ENCODE results near the gene PCDH10.

Gene PCDH10, protein sequence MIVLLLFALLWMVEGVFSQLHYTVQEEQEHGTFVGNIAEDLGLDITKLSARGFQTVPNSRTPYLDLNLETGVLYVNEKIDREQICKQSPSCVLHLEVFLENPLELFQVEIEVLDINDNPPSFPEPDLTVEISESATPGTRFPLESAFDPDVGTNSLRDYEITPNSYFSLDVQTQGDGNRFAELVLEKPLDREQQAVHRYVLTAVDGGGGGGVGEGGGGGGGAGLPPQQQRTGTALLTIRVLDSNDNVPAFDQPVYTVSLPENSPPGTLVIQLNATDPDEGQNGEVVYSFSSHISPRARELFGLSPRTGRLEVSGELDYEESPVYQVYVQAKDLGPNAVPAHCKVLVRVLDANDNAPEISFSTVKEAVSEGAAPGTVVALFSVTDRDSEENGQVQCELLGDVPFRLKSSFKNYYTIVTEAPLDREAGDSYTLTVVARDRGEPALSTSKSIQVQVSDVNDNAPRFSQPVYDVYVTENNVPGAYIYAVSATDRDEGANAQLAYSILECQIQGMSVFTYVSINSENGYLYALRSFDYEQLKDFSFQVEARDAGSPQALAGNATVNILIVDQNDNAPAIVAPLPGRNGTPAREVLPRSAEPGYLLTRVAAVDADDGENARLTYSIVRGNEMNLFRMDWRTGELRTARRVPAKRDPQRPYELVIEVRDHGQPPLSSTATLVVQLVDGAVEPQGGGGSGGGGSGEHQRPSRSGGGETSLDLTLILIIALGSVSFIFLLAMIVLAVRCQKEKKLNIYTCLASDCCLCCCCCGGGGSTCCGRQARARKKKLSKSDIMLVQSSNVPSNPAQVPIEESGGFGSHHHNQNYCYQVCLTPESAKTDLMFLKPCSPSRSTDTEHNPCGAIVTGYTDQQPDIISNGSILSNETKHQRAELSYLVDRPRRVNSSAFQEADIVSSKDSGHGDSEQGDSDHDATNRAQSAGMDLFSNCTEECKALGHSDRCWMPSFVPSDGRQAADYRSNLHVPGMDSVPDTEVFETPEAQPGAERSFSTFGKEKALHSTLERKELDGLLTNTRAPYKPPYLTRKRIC

DNA sequence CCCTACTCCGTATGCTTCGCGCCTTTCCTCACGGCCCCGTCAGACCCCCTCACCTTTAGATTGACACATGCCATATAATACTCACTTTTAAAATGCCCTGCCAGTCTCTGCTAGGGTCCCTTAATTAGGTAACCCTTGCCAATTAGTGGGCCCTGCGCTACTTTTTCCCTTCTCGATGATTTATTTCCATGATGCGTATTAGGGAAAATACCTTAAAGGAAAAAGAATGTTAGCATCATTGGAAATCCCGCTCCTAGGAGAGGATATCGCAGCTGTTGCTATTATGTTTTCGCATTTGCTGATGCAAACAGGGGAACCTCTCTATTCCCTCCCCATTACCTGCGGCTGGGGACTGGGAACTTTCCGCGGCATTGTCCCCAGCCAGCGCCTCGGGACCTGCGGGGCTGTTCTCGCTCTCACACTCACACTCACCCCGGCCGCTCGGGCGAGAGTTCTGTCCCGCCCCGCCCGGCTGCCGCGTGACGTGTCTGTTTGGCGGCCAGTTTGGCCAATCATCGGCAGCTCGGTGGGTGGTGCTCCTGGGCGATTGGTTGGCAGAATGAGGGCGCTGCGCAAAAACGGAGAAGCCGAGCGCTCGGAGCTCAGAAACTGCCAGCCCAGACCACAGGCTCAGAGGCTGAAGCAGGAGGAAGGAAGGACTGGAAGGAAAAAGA lies at the start of gene PCDH10:
TSS of gene PCDH10 (plus strand) at position 605 of the 674 bp plus-strand sequence. CDS start 847 bp downstream, outside the sequence.
- DNase-seq = peak; percentile 30

DNA sequence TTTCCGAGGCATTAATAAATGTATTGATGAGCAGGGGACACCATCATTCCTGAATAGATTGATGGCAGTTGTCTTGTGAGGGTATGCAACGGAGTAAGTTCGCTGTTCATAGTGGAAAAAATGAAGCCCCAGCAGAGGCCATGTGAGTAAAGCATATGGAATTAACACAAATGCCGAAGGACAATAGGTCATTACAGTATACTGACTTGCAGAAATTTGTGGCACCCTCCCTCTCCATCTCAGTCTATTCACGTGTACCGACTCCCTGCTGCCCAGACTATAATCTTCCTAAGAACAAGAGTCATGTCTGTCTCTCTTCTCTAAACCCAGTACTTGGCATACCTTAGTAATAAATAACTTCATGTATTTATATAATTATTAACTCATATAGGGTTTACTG lies 47.1 kb upstream of the PCDH10 start:
- no peak for DNase-seq

DNA sequence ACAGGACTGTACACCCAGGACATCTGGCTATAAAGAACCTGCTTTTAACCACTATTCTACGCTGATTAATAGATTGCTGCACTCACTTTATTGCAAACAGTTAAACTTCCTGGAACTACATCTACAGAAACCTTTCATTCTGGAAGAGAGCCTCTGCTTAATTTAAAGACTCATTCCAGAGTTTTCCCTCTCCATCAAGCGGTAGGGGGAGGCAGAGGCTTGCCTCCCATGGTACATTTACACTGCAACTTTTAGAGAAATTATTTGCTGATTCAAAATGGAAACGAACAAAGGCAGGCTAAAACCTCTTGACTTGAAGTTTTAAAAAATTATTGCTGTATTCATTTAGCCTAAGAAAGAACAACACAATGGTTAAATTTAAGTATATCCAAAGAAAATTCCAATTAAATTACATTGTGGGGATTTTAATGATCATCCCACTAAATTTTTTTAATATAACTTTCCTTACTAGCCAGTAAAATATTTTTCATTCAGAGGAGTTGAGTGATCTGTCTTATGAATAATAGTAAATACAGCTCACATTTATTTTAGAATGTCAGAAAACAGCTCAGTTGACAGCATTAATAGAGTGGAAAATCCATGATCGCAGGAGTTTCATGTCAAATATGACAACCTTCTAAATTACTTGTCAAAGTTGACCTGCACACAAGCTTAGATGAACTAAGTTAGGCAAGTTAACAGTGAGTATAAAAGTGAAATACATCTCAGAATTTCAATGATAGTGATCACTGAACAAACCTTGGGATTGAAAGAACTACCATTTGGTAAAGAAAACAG lies 46.3 kb upstream of the PCDH10 start:
- DNase-seq = no peak

DNA sequence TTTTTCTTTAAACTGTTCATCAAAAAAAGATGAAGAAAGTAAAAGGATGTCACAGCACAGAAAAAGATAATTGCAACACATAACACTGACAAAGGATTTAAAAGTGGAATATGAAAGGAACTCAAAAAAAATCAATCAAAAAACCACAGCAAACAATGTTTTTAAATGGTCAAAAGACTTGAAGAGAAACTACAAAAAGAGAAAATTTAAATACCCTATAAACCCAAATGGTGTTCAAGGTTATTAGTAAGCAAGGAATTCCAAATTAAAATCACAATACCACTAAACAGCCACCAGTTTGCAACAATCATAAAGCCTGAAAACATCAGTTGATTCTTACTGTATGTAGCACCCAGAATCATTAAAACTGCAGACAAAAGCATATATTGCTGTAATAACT lies 36.5 kb upstream of the PCDH10 start:
- DNase-seq = no peak

DNA sequence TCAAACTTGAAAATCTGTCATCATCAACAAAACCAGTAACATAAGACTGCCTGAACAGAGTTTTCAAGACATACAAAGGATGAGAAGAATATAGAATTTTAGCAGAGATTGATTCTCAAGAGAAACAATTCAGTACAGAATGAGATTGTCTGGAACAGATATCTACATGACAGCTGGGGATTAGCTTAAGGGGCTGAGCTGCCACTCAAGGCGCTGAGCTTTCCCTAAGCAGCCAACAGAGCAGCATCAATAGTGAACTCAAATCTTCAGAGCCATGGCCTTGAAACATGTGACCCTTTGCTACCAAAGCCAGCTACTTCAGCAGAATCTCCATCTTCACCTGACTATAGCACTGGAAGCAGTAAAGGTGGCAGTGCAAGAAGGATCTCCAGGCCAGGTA lies 24.3 kb upstream of the PCDH10 start:
- no peak for DNase-seq

DNA sequence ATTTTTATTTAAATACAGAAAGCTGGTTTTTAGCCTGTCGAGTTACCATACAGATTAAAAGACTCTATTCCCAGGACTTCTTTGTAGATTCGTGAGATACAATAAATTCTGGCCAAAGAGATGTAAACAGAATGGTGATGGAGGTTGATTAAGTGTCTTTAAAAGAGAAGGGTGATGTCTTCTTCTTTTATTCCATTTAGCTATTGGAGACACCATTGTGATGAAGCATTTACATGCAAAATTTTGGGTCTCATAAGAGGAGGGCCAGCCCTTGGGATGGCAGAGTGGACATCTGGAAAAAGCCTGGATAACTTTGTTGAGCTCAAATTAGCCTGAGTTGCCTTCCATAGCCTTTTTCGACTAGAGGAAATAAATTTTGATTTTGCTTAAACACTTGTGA lies 21.6 kb upstream of the PCDH10 start:
- no peak for DNase-seq

DNA sequence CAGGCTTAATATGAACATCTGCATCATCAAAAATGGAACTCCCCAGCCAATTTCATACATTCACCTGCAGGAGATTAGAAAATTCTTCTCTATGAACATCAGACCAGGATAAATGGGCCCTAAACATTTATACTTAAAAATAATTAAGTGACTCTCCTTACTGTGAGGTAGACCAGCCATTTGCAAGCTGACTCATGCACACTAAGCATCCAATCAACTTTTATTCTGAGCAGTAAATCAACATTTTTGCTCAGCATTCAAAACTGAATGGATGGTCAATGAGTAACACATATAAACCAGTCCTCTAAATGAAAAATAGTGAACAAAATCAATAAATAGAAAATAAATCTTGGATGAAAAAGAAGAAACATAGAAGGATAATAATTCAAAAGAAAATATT lies 19.9 kb upstream of the PCDH10 start:
- DNase-seq = no peak

DNA sequence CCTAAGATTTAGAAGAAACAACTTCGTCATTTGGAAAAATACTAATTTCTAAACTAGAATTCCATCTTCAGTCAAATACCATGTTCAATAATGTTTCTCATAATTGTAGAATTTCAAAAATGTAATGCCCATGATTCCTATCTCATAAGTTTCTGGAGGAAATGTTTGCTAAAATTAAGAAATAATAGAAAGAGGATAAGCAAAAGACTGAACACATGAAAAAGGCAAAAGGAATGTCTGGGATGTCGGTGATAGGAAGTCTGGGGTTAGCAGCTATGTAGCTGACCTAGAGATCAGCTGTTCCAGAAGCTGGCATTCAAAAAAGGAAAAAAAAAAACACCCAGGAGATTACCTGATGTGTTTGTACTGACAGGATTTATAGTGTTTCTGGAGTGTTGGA lies 18.9 kb upstream of the PCDH10 start:
- no peak for DNase-seq

DNA sequence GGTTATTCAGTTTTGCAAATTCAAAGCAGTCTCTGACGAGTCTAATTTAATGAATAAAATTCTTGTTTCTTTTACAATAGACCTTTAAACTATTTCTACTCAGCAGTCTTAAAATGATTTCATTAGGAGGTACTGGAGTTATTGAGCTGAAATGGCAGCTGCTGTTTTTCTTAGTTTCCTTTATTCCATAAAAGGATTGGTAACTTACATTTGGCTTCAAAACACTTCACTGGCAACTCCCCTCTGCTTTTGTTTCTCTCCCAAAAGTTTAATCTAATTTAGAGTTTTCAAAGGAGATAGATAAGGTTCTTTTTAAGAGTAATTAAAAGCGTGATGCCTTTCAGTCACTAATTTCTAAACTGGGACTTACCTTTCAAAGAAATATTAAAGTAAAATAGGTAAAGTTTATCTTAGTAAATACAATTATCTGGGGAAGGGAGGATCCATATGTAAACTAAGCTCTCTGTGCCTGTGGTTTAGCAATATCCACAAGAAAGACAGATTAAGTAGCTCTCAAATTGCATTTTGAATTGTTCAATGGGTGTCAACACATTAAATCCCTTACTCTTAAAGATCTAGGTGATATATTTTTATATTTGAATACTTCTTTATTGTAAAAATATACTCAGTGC lies 17.1 kb upstream of the PCDH10 start:
- no peak for DNase-seq

DNA sequence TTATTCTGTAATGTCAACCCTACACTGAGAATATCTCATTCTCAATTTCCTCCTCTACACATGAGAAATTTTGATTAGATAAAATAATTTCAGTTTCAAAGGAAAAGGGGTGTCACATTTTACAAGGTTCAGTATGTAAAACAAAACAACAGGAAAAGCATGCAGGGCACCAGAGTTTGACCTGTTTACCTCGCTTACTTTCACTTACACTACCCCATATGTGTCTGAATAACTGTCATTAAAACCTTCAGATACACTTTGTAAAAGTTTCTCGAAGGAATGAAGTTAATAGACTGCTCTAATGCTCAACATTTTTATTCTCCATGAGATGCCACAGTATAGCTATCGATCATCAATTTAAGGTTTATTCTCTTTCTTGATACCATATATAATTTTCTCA lies 12.3 kb upstream of the PCDH10 start:
- DNase-seq = no peak

DNA sequence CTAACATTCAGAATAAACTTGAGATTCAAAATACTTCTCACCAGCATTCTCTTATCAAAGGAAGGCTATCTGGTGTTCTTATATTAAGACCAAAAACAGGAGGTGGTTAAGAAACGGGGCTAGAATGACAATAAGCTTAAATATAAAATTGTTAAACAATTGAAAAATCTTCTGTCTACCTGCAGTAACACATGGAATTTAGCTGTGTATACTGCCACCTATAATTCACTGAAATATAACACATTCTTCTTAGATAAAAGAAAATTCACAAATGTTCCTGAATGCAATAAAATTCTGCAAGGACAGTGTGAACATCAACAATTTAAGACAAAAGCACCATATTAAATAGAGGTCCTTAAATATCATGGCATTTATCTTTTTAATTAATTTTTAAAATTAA lies 11.5 kb upstream of the PCDH10 start:
- DNase-seq = no peak

DNA sequence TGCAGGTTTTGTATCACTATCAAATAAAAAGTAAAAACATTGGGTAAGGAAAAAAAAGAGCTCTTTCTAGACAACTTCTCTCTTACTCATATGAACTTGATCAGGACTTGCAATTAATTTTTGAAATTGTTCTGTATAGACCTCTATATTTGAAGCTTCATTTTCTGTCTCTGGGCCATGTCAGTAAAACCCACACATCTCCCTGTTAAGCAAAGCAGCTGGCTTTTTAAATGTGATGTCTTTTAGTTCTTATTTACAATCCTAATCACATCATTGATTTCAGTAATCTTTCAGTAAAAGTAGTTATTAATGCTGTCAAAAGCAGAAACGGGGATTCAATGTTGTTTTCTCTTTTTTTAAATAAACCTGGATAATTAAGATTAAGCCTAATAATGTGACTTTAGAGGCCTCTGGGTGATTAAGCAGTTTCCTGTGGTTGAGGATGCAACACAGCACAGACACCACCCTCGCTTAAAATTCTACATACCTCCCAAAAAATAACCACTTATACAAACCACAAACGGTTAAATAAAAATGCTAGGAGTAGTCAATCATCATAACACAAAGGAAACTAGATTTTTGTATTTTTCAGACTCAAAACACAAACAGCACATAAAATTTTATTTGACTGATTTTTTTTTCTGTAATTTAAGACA lies 5.2 kb upstream of the PCDH10 start:
- no peak for DNase-seq

DNA sequence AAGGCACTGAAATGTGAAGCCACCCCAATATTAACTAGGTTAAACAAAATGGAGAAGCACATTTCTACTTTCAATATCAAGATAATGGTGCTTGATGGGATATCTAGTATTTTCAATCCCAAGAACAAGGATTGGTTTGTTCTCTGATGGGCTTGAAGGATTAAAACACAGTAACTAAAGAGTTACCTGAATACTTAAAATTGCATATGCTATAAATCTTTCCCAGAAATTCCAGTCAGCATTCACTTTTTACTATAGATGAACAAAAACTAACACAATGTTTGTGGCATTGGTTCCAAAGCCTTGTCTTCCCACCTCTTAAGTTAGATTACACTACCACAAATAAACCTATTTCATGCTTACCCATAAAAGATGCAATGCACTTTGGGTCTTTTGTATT lies 3.9 kb upstream of the PCDH10 start:
- DNase-seq = no peak

DNA sequence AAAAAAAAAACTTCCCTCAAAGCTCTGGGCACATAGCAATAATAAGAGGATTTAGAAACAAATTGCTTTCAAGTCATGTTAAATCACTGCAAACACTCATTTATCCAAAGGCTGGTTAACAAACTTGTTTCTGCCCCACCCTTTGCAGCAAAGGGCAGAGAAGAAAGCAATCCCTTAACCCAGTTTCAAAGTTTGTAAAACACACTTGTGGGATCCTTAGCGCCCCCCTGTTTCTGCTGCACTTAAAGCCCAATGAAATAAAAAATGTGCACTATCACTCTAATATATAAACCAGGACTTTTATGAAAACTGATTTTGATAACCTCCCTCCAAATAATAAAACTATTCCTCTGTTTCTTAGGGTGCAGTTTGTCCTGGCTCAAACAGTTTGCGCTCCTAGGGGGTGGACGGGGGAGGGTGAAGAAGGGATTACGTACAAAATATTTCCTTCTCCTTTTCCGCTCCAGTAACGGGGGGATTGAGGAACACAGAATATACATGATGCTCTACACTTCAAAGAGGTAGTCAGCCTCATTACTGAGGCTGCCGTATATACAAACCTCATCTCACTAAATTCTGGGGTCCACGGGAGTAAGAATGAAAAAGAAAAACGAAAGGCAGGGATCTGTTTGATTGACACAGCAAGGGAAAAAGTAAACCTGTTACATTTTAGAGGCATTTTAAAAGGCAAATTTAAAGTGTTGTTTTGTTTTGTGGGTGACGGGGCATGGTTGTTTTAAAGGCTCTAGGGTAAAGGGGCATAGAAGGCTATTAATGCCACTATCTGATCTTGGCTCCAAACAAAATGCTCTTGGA lies 3.1 kb upstream of the PCDH10 start:
- no peak for DNase-seq

DNA sequence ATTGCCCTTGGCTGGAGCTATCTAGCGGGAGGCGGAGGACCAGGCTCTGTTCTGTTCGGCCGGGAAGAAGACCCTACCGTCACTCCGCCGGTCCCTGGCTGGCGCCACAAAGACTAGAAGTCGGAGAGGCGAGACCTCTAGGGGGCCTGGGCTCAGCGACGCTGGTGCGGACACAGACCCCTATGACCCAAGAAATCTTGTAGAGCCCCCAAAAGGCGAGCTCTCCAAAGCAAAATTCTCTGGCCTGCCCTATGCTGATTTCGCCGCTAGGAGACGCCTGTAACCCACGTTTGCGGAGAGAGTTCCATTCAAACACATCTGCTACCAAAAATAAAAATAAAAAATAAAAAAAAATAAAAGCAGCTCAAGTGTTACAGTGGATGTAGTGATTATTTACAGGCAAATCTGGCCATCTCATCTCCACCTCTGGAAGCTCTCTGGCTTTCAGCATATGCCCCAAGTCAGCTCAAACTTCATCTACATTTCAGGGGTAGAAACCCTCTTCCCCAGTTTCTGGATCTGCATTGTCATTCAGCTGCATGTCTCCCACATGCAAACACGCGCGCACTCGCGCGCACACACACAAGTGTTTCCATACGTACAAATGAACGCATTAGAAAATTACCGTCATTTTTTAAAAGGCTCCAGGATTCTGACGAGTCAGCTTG lies 2.4 kb upstream of the PCDH10 start:
- no peak for DNase-seq

DNA sequence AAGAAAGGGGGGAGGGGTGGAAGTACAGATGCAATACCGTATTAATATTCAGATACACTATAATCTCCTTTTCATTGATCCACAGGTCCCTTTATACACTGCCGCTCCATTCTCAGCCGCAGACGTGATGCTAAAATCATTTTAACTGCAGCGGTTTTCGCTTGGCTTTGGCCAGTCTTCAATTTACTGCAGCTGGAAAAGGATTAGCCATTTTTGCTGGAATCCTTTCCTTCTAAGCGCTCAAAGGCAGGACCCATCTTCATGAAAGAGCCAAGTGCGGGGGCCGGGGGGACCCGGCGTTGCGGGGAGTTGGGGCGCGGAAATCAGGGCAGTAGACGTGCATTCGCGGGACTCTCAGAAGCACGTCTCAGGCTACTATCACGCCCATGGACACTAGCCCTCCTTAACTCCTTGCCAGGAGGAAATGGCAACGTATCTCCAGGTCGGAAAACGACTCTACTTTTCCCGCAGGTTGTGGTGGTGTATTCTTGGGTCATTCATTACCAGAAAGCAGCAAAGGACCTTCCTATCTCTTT lies 1.7 kb upstream of the PCDH10 start:
- DNase-seq = no peak

DNA sequence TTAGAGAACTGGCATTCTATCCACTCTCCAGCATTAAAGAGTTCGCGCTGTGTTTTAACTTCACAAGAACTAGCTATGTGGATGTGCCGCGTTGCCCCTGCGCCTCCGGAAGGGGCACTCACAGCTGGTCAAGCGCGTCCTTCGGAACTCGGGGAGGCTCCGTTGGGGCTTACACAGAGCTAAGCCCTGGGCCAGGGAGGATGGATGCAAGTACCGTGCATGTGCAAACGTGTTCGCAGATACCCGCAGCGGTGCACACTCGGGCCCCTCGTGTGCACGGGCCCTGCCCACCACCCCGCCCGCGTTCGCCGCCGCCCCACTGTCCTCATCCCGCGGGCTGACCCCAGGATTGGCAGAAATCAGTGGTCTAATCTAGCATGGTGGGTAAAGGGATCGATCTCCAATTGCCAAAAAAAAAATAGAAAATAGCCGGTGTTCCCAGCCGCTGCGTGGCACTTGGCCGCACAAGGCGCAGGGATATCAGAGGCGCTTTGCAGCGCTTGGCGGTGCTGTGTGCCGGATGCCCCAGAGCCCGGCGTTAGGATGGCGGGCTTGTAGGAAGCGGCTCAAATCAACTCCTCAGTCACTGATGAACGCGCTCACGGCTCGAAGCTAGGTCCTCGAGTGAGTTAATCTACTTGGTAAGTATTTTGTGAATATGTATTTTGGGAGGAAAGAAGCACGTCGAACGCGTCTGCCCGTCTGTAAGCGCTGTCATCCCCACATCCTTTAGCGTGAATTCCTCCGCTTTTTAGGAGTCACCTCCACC lies 989 bp upstream of the PCDH10 start:
- DNase-seq = no peak

DNA sequence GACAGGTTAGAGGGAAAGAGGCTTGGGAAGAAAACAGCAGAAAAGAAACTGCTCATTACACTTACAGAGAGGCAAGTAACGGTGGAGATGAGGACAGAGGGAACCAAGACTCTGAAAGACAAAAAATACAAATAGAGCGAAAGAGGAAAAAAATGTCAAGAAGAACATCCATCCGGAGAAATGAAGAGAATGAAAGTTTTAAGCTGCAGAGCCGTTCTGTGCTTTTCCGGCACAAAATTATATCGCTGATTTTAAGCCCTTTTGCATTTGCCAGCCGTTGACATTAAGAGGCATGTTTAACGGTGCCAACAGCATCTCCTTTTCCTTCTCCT lies 236 bp downstream of the PCDH10 start:
- no peak for DNase-seq

DNA sequence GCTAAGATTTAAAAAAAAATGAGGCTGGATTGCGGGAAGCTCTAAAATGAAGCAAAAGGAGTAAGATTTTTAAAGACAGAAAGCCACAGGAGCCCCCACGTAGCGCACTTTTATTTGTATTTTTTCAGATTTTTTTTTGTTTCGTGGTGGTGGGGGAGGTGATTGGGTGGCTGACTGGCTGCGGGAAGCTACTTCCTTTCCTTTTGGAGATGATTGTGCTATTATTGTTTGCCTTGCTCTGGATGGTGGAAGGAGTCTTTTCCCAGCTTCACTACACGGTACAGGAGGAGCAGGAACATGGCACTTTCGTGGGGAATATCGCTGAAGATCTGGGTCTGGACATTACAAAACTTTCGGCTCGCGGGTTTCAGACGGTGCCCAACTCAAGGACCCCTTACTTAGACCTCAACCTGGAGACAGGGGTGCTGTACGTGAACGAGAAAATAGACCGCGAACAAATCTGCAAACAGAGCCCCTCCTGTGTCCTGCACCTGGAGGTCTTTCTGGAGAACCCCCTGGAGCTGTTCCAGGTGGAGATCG lies 908 bp downstream of the PCDH10 start:
- DNase-seq = no peak

Measured in NCI-H2029 (cell line).